GM08714 (cell line): ENCODE results near the gene AXIN1.
A peak's percentile ranks its signal among the peaks of the same experiment; 100 is the strongest.

ENCODE experiments used
- H3K4me3 ChIP-seq: fragments of 200-500 bp; sonication (Bioruptor generic); 2 replicates; pipeline ENCODE4 v1.5.1; 2014; ENCODE audit warnings: mild to moderate bottlenecking, low read length, inconsistent platforms
- ZNF274 ChIP-seq: IDR thresholded peaks from 2 replicates; pipeline ENCODE4 v1.6.1; 2012; ENCODE audit warnings: mild to moderate bottlenecking, low read depth, low read length

Gene AXIN1

GRCh38 chr16:325375-326145 lies 27.0 kb downstream of the AXIN1 start:
- H3K4me3 ChIP-seq = peak overlapping the region; percentile 40; the same call in 1 of the 2 replicates
- no peak for TF ChIP-seq ZNF274

GRCh38 chr16:324451-325334 lies 27.8 kb downstream of the AXIN1 start:
- peak overlapping the region; percentile 40; the same call in 1 of the 2 replicates for H3K4me3 ChIP-seq

GRCh38 chr16:324201-324450 lies 28.4 kb downstream of the AXIN1 start:
- no peak overlapping the region; the same call in 1 of the 2 replicates for H3K4me3 ChIP-seq
- TF ChIP-seq ZNF274 = no peak

More at GRCh38 chr16:324451-325334, 27.8 kb downstream of the AXIN1 start:
- TF ChIP-seq ZNF274 = no peak

- no peak overlapping the region for H3K4me3 ChIP-seq
- no peak for TF ChIP-seq ZNF274
Measured at GRCh38 chr16:322476-323143, 29.9 kb downstream of the AXIN1 start.

GRCh38 chr16:321532-321931 lies 31.0 kb downstream of the AXIN1 start:
- H3K4me3 ChIP-seq = no peak overlapping the region
- no peak for TF ChIP-seq ZNF274

GRCh38 chr16:320206-320605 lies 32.3 kb downstream of the AXIN1 start:
- no peak for TF ChIP-seq ZNF274
- no peak overlapping the region for H3K4me3 ChIP-seq

- TF ChIP-seq ZNF274 = no peak
- no peak overlapping the region for H3K4me3 ChIP-seq
Measured at GRCh38 chr16:318628-319027, 33.9 kb downstream of the AXIN1 start.

- TF ChIP-seq ZNF274 = no peak
- no peak overlapping the region for H3K4me3 ChIP-seq
Measured at GRCh38 chr16:317583-317982, 34.9 kb downstream of the AXIN1 start.

- H3K4me3 ChIP-seq = no peak overlapping the region
- no peak for TF ChIP-seq ZNF274
Measured at GRCh38 chr16:316741-317464, 35.6 kb downstream of the AXIN1 start.

GRCh38 chr16:314795-315299 lies 37.7 kb downstream of the AXIN1 start:
- TF ChIP-seq ZNF274 = no peak
- no peak overlapping the region for H3K4me3 ChIP-seq

- no peak overlapping the region for H3K4me3 ChIP-seq
- no peak for TF ChIP-seq ZNF274
Measured at GRCh38 chr16:314351-314750, 38.2 kb downstream of the AXIN1 start.

- no peak overlapping the region for H3K4me3 ChIP-seq
- TF ChIP-seq ZNF274 = no peak
Measured at GRCh38 chr16:311725-312124, 40.8 kb downstream of the AXIN1 start.

GRCh38 chr16:309476-309875 lies 43.0 kb downstream of the AXIN1 start:
- TF ChIP-seq ZNF274 = no peak
- H3K4me3 ChIP-seq = no peak overlapping the region
